Measurements from ENCODE around the gene ARL16.
A peak's percentile ranks its signal among the peaks of the same experiment; 100 is the strongest.

Gene ARL16

DNA sequence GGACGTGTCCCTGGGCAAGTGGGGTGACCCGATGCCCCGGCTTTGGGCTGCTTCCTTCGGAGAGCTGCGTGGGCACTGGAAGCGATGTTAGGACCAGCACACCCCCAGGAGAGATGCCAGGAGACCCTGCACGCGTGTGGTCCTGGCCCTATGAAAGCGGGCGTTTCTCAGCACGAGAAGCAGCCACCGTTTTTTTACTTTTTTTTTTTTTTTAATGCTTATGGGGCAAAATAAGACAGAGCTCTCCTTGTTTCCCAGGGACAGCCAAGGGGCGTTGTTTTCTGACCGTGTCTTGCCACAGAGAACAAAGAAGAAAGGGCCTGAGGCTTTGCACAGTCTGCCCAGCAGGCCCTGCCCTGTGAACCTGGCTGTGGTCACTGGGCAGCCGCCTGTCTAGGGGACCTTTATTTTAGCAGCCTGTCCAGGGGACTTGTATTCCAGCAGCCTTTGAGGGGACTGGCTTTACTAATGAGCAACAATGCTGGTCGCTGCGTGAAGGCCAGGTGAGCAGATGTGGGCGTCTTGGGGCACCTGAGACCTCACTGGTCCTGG, 29.5 kb upstream of the ARL16 start:
- no peak for DNase-seq (ENCODE audit: low spot score)
- TF ChIP-seq, protein P1, sequence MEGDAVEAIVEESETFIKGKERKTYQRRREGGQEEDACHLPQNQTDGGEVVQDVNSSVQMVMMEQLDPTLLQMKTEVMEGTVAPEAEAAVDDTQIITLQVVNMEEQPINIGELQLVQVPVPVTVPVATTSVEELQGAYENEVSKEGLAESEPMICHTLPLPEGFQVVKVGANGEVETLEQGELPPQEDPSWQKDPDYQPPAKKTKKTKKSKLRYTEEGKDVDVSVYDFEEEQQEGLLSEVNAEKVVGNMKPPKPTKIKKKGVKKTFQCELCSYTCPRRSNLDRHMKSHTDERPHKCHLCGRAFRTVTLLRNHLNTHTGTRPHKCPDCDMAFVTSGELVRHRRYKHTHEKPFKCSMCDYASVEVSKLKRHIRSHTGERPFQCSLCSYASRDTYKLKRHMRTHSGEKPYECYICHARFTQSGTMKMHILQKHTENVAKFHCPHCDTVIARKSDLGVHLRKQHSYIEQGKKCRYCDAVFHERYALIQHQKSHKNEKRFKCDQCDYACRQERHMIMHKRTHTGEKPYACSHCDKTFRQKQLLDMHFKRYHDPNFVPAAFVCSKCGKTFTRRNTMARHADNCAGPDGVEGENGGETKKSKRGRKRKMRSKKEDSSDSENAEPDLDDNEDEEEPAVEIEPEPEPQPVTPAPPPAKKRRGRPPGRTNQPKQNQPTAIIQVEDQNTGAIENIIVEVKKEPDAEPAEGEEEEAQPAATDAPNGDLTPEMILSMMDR (IDR thresholded peaks at IDR 0.05; ENCODE audit: borderline replicate concordance, control extremely low read depth, extremely low read depth, insufficient read depth, missing control alignments) = no peak
- in situ Hi-C loops (cut with MboI; ENCODE audit: low sequenced_read_pairs, unreplicated experiment) = no loop called here

DNA sequence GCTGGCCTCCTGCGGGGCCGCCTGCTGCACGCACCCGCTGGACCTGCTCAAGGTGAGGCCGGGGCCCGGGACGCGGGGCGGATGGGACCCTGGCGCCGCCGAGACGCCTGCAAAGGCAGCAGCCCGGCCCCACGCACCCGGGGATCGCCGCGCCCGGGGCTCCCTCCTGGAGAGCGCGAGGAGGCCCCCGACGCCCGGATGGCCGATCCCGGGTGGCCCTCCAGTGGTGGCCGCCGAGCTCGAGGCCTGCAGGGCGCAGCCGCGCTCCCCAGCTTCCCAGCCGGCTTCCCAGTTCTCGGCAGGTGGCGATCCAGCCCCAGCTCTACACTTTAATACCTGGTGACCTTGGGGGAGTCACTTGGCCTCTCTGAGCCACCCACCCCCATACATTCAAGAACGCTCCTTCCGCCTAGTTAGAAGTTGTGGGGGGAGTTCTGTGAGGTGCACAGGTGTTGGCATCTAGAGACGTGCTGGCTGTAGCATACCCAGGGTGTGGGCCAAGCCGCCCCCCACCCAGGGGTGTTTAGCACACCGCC, 28.9 kb upstream of the ARL16 start:
- DNase-seq (ENCODE audit: low spot score) = peak; percentile 75
- TF ChIP-seq, protein P1 (IDR thresholded peaks at IDR 0.05; ENCODE audit: borderline replicate concordance, control extremely low read depth, extremely low read depth, insufficient read depth, missing control alignments) = peak; percentile 19
- in situ Hi-C loops (cut with MboI; ENCODE audit: low sequenced_read_pairs, unreplicated experiment) = no loop called here

DNA sequence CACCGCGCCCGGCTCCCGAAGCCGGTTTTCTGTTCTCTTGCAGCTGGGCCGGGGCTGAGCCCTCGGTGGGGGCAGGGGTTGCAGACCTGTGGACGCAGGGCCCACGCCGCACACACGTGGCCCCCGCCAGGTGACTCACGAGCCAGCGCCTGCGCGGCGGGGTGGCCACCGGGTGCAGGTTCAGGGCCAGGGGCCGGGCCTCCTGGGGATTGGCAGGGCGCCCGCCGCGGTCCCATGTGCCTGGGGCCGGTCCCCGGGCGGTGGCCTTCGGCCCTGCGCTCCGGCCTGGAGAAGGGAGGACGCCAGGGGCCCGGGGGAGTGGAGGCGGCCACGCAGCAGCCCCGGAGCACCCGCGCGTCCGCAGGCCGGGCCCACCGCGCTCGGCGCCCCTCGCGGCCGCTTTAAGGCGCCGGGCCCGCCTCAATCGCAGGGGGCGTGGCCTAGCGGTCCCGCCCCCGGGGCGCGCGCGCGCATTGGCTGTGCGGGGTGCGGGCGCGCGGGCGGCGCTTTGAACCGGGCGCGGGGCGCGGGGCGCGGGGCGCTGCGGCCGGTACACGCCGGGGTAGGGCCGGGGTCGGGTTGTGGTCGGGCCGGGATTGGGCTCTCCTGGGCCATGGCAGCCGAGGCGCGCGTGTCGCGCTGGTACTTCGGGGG, 28.3 kb upstream of the ARL16 start, which contains the start of gene SLC25A10:
Gene SLC25A10, plus strand, starts transcription at position 471 of the 654 bp plus-strand sequence. Its CDS starts 143 bp downstream, at position 614.
- in situ Hi-C loops (cut with MboI; ENCODE audit: low sequenced_read_pairs, unreplicated experiment) = no loop called here
- TF ChIP-seq, protein P1 (IDR thresholded peaks at IDR 0.05; ENCODE audit: borderline replicate concordance, control extremely low read depth, extremely low read depth, insufficient read depth, missing control alignments) = no peak
- DNase-seq (ENCODE audit: low spot score) = peak; percentile 94

DNA sequence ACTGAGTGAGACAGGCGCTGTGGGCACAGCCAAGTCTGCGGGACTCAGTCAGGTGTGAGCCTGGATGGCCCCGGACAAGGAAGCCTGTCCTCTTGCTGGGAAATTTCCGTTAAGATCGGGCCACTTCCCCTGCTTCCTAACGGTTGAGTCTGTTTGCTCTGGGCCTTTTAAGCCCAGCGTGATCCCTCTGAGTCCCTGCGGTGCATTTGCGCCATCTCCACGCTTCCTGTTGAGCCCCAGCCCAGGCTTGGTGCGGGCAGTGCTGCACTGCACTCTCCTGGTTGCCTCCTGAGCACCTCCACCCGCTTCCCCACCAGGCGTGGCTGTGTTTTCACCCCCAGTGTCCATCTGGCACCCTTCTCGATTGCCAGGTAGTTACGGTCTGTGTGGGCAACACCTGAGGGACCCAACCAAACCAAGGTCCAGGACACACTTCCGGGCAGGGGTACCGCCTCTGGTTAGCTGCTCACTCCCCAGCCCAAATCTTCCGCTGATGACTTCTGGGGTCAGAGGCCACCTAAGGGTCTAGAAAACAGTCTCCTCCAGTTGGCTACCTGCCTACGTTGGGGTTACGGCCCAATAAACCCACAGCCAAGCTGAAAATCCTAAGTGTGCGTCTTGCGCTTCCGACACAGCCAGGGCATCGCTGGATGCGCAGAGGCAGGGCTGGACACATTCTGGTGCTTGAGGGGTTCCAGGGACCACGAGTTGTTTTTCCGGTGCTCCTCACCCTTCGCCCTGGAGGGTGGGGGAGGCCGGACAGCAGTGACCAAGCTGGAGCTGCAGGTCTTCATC, 27.1 kb upstream of the ARL16 start:
- TF ChIP-seq, protein P1 (IDR thresholded peaks at IDR 0.05; ENCODE audit: borderline replicate concordance, control extremely low read depth, extremely low read depth, insufficient read depth, missing control alignments) = no peak
- in situ Hi-C loops (cut with MboI; ENCODE audit: low sequenced_read_pairs, unreplicated experiment) = no loop called here
- no peak for DNase-seq (ENCODE audit: low spot score)

DNA sequence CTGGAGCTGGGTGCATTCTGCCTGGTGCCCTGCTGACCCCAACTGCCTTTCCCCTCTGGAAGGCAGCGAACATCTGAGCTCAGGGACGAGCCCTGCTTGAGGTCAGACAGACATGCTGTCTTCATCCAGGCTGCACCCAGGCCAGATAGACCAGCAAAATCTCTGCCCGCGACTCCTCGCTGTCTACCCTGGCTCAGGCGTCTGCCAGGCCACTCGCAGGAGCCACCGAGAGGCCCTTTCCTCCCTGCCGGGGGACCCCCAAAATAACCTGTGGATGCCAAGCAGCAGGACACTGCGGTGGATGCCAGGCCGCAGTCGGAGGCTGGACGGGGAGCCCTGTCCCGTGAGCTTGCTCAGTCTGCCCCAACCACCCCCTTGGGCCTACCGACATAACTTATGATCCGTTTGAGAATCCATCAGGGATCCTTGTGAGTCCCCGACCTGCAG, 25.2 kb upstream of the ARL16 start:
- in situ Hi-C loops (cut with MboI; ENCODE audit: low sequenced_read_pairs, unreplicated experiment) = no loop called here
- no peak for DNase-seq (ENCODE audit: low spot score)
- TF ChIP-seq, protein P1 (IDR thresholded peaks at IDR 0.05; ENCODE audit: borderline replicate concordance, control extremely low read depth, extremely low read depth, insufficient read depth, missing control alignments) = no peak

Measured in GM13976 (cell line).